Fibroblast of skin of right quadriceps (primary cell): ENCODE data around the gene USP19.
A peak's percentile ranks its signal among the peaks of the same experiment; 100 is the strongest.

ENCODE experiments used
- DNase-seq: peaks from one replicate; pipeline ENCODE4 v3.0.0-alpha.2; 2013

Gene USP19

GRCh38 chr3:49120438-49121131 is at the start of gene USP19:
TSS of gene USP19 (minus strand) at chr3:49120823. CDS start at chr3:49119145, 1,678 bp downstream.
- DNase-seq = peak; percentile 92

GRCh38 chr3:49166752-49167556 is 46.3 kb upstream of the USP19 start:
- DNase-seq = no peak

GRCh38 chr3:49165771-49166751 is 45.4 kb upstream of the USP19 start, which contains the start of gene CCDC71:
TSS of gene CCDC71 (minus strand) at chr3:49166331. CDS start at chr3:49164208, 2,123 bp downstream.
- DNase-seq = peak; percentile 74

- no peak for DNase-seq
Measured at GRCh38 chr3:49164983-49165720, 44.5 kb upstream of the USP19 start.

GRCh38 chr3:49163609-49164008 is 43.0 kb upstream of the USP19 start:
- no peak for DNase-seq

GRCh38 chr3:49162751-49163419 is 42.3 kb upstream of the USP19 start:
- no peak for DNase-seq

- DNase-seq = no peak
Measured at GRCh38 chr3:49161808-49162530, 41.3 kb upstream of the USP19 start.

GRCh38 chr3:49161197-49161596 is 40.6 kb upstream of the USP19 start:
- DNase-seq = no peak

- DNase-seq = no peak
Measured at GRCh38 chr3:49158792-49159191, 38.2 kb upstream of the USP19 start.

- no peak for DNase-seq
Measured at GRCh38 chr3:49158103-49158709, 37.6 kb upstream of the USP19 start.

GRCh38 chr3:49157289-49157688 is 36.7 kb upstream of the USP19 start:
- no peak for DNase-seq

GRCh38 chr3:49153349-49153912 is 32.8 kb upstream of the USP19 start:
- DNase-seq = no peak

- no peak for DNase-seq
Measured at GRCh38 chr3:49151610-49152009, 31.0 kb upstream of the USP19 start.

- DNase-seq = no peak
Measured at GRCh38 chr3:49148159-49148558, 27.5 kb upstream of the USP19 start.

- no peak for DNase-seq
Measured at GRCh38 chr3:49140080-49140479, 19.5 kb upstream of the USP19 start.

- no peak for DNase-seq
Measured at GRCh38 chr3:49135499-49135898, 14.9 kb upstream of the USP19 start.

GRCh38 chr3:49134471-49135265 is 14.0 kb upstream of the USP19 start:
- no peak for DNase-seq

GRCh38 chr3:49133226-49133951 is 12.8 kb upstream of the USP19 start:
- peak; percentile 92 for DNase-seq
